ENCODE results near the gene PLIN5. TPM values are rescaled to one million over a fixed set of nuclear protein-coding genes. Genes with fewer than 3 reads are reported as not detected.
A peak's percentile ranks its signal among the peaks of the same experiment; 100 is the strongest.

Gene PLIN5
- total RNA-seq, 1 donor from 2014 or later, result 0.27 TPM

GRCh38 chr19:4576016-4576933 is 41.3 kb upstream of the PLIN5 start:
- peaks cover 24% of the 10 kb centered on the region for H3K27me3 Mint-ChIP-seq (ENCODE audit: low read depth)
- H3K27ac Mint-ChIP-seq, result peak overlapping the region; percentile 16
- no peak overlapping the region for H3K4me3 Mint-ChIP-seq
- peak; percentile 48 for TF ChIP-seq CTCF (IDR thresholded peaks at IDR 0.05; ENCODE audit: unreplicated experiment)
- peaks cover 11% of the 10 kb centered on the region for H3K4me1 Mint-ChIP-seq
- no peaks in the 10 kb centered on the region for H3K36me3 Mint-ChIP-seq
- peak in 1 of 2 experiments; percentile 73 for DNase-seq (ENCODE audit: low spot score in 2 of 2, unreplicated experiment in 2 of 2)
- no peaks in the 10 kb centered on the region for H3K9me3 Mint-ChIP-seq

- Mint-ChIP-seq H3K27ac (no peak overlapping the region), H3K36me3 (no peaks in the 10 kb centered on the region), H3K4me3 (no peak overlapping the region), H3K9me3 (no peaks in the 10 kb centered on the region), H3K4me1 (peaks cover 11% of the 10 kb centered on the region), H3K27me3 (ENCODE audit: low read depth) (peaks cover 21% of the 10 kb centered on the region)
- DNase-seq (ENCODE audit: low spot score in 2 of 2, unreplicated experiment in 2 of 2), result no peak
- no peak for TF ChIP-seq CTCF (IDR thresholded peaks at IDR 0.05; ENCODE audit: unreplicated experiment)
These were observed 40.4 kb upstream of the PLIN5 start for GRCh38 chr19:4575267-4576015.

GRCh38 chr19:4573682-4574081 is 38.7 kb upstream of the PLIN5 start:
- peaks cover 5% of the 10 kb centered on the region for H3K27me3 Mint-ChIP-seq (ENCODE audit: low read depth)
- no peak overlapping the region for H3K4me3 Mint-ChIP-seq
- H3K27ac Mint-ChIP-seq, result no peak overlapping the region
- H3K9me3 Mint-ChIP-seq, result no peaks in the 10 kb centered on the region
- no peak for DNase-seq (ENCODE audit: low spot score in 2 of 2, unreplicated experiment in 2 of 2)
- TF ChIP-seq CTCF (IDR thresholded peaks at IDR 0.05; ENCODE audit: unreplicated experiment), result no peak
- H3K4me1 Mint-ChIP-seq, result peaks cover 11% of the 10 kb centered on the region
- no peaks in the 10 kb centered on the region for H3K36me3 Mint-ChIP-seq

- peaks cover 11% of the 10 kb centered on the region for H3K4me1 Mint-ChIP-seq
- DNase-seq (ENCODE audit: low spot score in 2 of 2, unreplicated experiment in 2 of 2), result no peak
- no peak overlapping the region for H3K27ac Mint-ChIP-seq
- no peaks in the 10 kb centered on the region for H3K27me3 Mint-ChIP-seq (ENCODE audit: low read depth)
- no peak overlapping the region for H3K4me3 Mint-ChIP-seq
- no peak for TF ChIP-seq CTCF (IDR thresholded peaks at IDR 0.05; ENCODE audit: unreplicated experiment)
- no peaks in the 10 kb centered on the region for H3K36me3 Mint-ChIP-seq
- H3K9me3 Mint-ChIP-seq, result no peaks in the 10 kb centered on the region
These were observed 36.4 kb upstream of the PLIN5 start for GRCh38 chr19:4571305-4571917.

- no peak for TF ChIP-seq CTCF (IDR thresholded peaks at IDR 0.05; ENCODE audit: unreplicated experiment)
- Mint-ChIP-seq H3K27me3 (ENCODE audit: low read depth) (no peaks in the 10 kb centered on the region), H3K4me1 (peaks cover 10% of the 10 kb centered on the region), H3K27ac (no peak overlapping the region), H3K4me3 (no peak overlapping the region), H3K36me3 (no peaks in the 10 kb centered on the region), H3K9me3 (no peaks in the 10 kb centered on the region)
- DNase-seq (ENCODE audit: low spot score in 2 of 2, unreplicated experiment in 2 of 2), result no peak
These were observed 35.9 kb upstream of the PLIN5 start for GRCh38 chr19:4570916-4571304.
